T-helper 2 cell treated with Interferon-gamma antibody and Interleukin-4, amounts not matched to agents 100 ng/mL and 5 ng/mL, for 36 hours (primary cell): ENCODE data around the gene ZNF275. TPM values are rescaled to one million over a fixed set of nuclear protein-coding genes. Genes with fewer than 3 reads are reported as not detected.

Source experiments
- total RNA-seq: library from RNA; stranded (reverse); gene quantifications from 2 replicates; pipeline ENCODE4 v1.2.3, GENCODE V29; 2022

ZNF275 gene
- total RNA-seq, 1 donor from 2014 or later = 20.7 TPM

Other genes with a start within 250 kb of the ZNF275 start
- gene MAGEA1, start 154.9 kb upstream of the ZNF275 start, total RNA-seq = not detected in 2 replicates
- not detected in 2 replicates for gene PNMA6F, start 12.4 kb upstream of the ZNF275 start, total RNA-seq
- gene PNMA6E, start 67.2 kb downstream of the ZNF275 start, total RNA-seq = not detected in 2 replicates
- gene ZFP92, start 77.3 kb downstream of the ZNF275 start, total RNA-seq = 1.3 and 1.5 TPM in 2 replicates
- gene TREX2, start 111.9 kb downstream of the ZNF275 start, total RNA-seq = 2.2 and 2.3 TPM in 2 replicates
- 50.3 and 57.5 TPM in 2 replicates for gene HAUS7, start 136.4 kb downstream of the ZNF275 start, total RNA-seq
- gene BGN, start 160.8 kb downstream of the ZNF275 start, total RNA-seq = not detected in 2 replicates
- gene ATP2B3, start 183.5 kb downstream of the ZNF275 start, total RNA-seq = not detected in 2 replicates